GM21360 (cell line): ENCODE measurements around the gene TCF3.
"Not testable (repeated sequence)": the region's sequence is repeated elsewhere in the genome, so short reads cannot be mapped to it uniquely, and the experiment has no call there.

Experiments used
- ATAC-seq: cut with Tn5 transposase; IDR thresholded peaks from one replicate; pipeline ENCODE4 v1.9.1; 2021; ENCODE audit warnings: mild to moderate bottlenecking, moderate library complexity; ENCODE audit not compliant: unreplicated experiment

The TCF3 gene

GRCh38 chr19:1652471-1653299 lies at the start of gene TCF3:
Gene TCF3, minus strand, starts transcription at chr19:1652615. Its CDS starts 2,367 bp downstream, at chr19:1650248.
- peak; percentile 58 for ATAC-seq

GRCh38 chr19:1700733-1701663 lies 48.6 kb upstream of the TCF3 start:
- no peak for ATAC-seq

- ATAC-seq = no peak
These were observed 47.8 kb upstream of the TCF3 start for GRCh38 chr19:1699998-1700732.

GRCh38 chr19:1699386-1699785 lies 47.0 kb upstream of the TCF3 start:
- no peak for ATAC-seq

GRCh38 chr19:1698636-1699035 lies 46.2 kb upstream of the TCF3 start:
- ATAC-seq = no peak

- ATAC-seq = not testable (repeated sequence)
These were observed 43.1 kb upstream of the TCF3 start for GRCh38 chr19:1695481-1695880.

GRCh38 chr19:1691589-1692290 lies 39.3 kb upstream of the TCF3 start:
- ATAC-seq = no peak

- no peak for ATAC-seq
These were observed 38.4 kb upstream of the TCF3 start for GRCh38 chr19:1690699-1691307.

- ATAC-seq = not testable (repeated sequence)
These were observed 33.4 kb upstream of the TCF3 start for GRCh38 chr19:1685785-1686184.

GRCh38 chr19:1685046-1685445 lies 32.6 kb upstream of the TCF3 start:
- ATAC-seq = no peak

- ATAC-seq = no peak
These were observed 32.1 kb upstream of the TCF3 start for GRCh38 chr19:1684573-1684912.

- no peak for ATAC-seq
These were observed 31.6 kb upstream of the TCF3 start for GRCh38 chr19:1683869-1684572.

GRCh38 chr19:1680976-1681375 lies 28.6 kb upstream of the TCF3 start:
- ATAC-seq = no peak

GRCh38 chr19:1678073-1678472 lies 25.7 kb upstream of the TCF3 start:
- ATAC-seq = no peak

GRCh38 chr19:1676351-1677266 lies 24.2 kb upstream of the TCF3 start:
- ATAC-seq = no peak

- no peak for ATAC-seq
These were observed 23.4 kb upstream of the TCF3 start for GRCh38 chr19:1675633-1676350.

GRCh38 chr19:1674293-1674679 lies 21.9 kb upstream of the TCF3 start:
- ATAC-seq = no peak
